GM21423 (cell line): Measurements from ENCODE around the gene SHB.

Experiments
- ATAC-seq: cut with Tn5 transposase; IDR thresholded peaks from one replicate; pipeline ENCODE4 v1.9.1; 2021; ENCODE audit warnings: mild to moderate bottlenecking, moderate library complexity; ENCODE audit not compliant: unreplicated experiment

Gene SHB

GRCh38 chr9:38043931-38044623 is 24.9 kb downstream of the SHB start:
- no peak for ATAC-seq

GRCh38 chr9:38042626-38043357 is 26.2 kb downstream of the SHB start:
- ATAC-seq, result no peak

GRCh38 chr9:38041564-38042243 is 27.3 kb downstream of the SHB start:
- ATAC-seq, result no peak

GRCh38 chr9:38039907-38040682 is 28.9 kb downstream of the SHB start:
- no peak for ATAC-seq

GRCh38 chr9:38039090-38039906 is 29.7 kb downstream of the SHB start:
- ATAC-seq, result no peak

- ATAC-seq, result no peak
Measured at GRCh38 chr9:38038307-38039089, 30.5 kb downstream of the SHB start.

GRCh38 chr9:38037981-38038306 is 31.1 kb downstream of the SHB start:
- ATAC-seq, result no peak

- ATAC-seq, result no peak
Measured at GRCh38 chr9:38036359-38037084, 32.5 kb downstream of the SHB start.

GRCh38 chr9:38035873-38036272 is 33.2 kb downstream of the SHB start:
- no peak for ATAC-seq

GRCh38 chr9:38033941-38034340 is 35.1 kb downstream of the SHB start:
- ATAC-seq, result no peak

- ATAC-seq, result no peak
Measured at GRCh38 chr9:38032266-38033110, 36.5 kb downstream of the SHB start.

- ATAC-seq, result no peak
Measured at GRCh38 chr9:38031594-38031993, 37.4 kb downstream of the SHB start.

- ATAC-seq, result no peak
Measured at GRCh38 chr9:38030658-38031057, 38.4 kb downstream of the SHB start.

- ATAC-seq, result no peak
Measured at GRCh38 chr9:38029915-38030638, 39.0 kb downstream of the SHB start.

GRCh38 chr9:38027714-38028113 is 41.3 kb downstream of the SHB start:
- no peak for ATAC-seq

GRCh38 chr9:38026840-38027527 is 42.0 kb downstream of the SHB start:
- no peak for ATAC-seq
